IMR-90 (cell line): Measurements from ENCODE around the gene CPED1. TPM values are rescaled to one million over a fixed set of nuclear protein-coding genes. Genes with fewer than 3 reads are reported as not detected.

ENCODE experiments used
- ATAC-seq: fragments of 200-7000 bp; cut with Tn5 transposase; 2 replicates; pipeline ENCODE4 v1.9.1; 2020; ENCODE audit warnings: low read depth, mild to moderate bottlenecking, moderate library complexity
- BruUV-seq: library from RNA; stranded (reverse); fragments of 400-500 nt; replicated peaks from 2 replicates; lab custom pipeline; 2021; lab: Mats Ljungman, UMichigan
- CTCF ChIA-PET: fragments of 300-600 bp; formaldehyde crosslinking; extraction: SDS; loops from one replicate; lab custom pipeline; 2021; ENCODE audit warnings: antibody characterized with exemption; lab: Yijun Ruan, JAX
- POLR2A ChIA-PET: fragments of 300-600 bp; sonication (Branson Sonifier 250); formaldehyde crosslinking; loops from one replicate; lab custom pipeline; 2022; ENCODE audit warnings: antibody characterized with exemption; ENCODE audit not compliant: unreplicated experiment; lab: Charles Lee
- DNase-seq: peaks from one replicate; pipeline ENCODE4 v3.0.0; 2013
- H2AFZ ChIP-seq: replicated peaks from 2 replicates; pipeline ENCODE3; 2013; ENCODE audit warnings: low read length, mild to moderate bottlenecking; ENCODE audit not compliant: poor library complexity
- H2AK5ac ChIP-seq: 2 replicates; pipeline ENCODE4 v1.6.1; 2013; ENCODE audit warnings: low read depth, low read length, inconsistent platforms
- H2AK9ac ChIP-seq: replicated peaks from 2 replicates; pipeline ENCODE3; 2013; ENCODE audit warnings: mild to moderate bottlenecking, low read depth, low read length, moderate library complexity; ENCODE audit not compliant: poor library complexity
- H2BK120ac ChIP-seq: 2 replicates; pipeline ENCODE4 v1.6.1; 2013; ENCODE audit warnings: low read depth, low read length, inconsistent platforms
- H2BK15ac ChIP-seq: 3 replicates; pipeline ENCODE4 v1.6.1; 2013; ENCODE audit warnings: low read depth, low read length, inconsistent platforms
- H2BK20ac ChIP-seq: 2 replicates; pipeline ENCODE4 v1.6.1; 2013; ENCODE audit warnings: low read depth, mild to moderate bottlenecking, inconsistent platforms, low read length, moderate library complexity
- H2BK5ac ChIP-seq: 2 replicates; pipeline ENCODE4 v1.6.1; 2013; ENCODE audit warnings: mild to moderate bottlenecking, low read depth, low read length, inconsistent platforms; ENCODE audit not compliant: poor library complexity, severe bottlenecking
- H3K14ac ChIP-seq: replicated peaks from 2 replicates; pipeline ENCODE4 v1.6.1; 2013; ENCODE audit warnings: low read depth, low read length, inconsistent platforms
- H3K18ac ChIP-seq: 2 replicates; pipeline ENCODE4 v1.6.1; 2013; ENCODE audit warnings: low read depth, low read length, control low read depth
- H3K23ac ChIP-seq: 2 replicates; pipeline ENCODE4 v1.6.1; 2013; ENCODE audit warnings: low read depth, low read length, inconsistent platforms
- H3K27ac ChIP-seq: 2 replicates; pipeline ENCODE4 v1.5.1; 2013; ENCODE audit warnings: mild to moderate bottlenecking, control low read depth, low read length; ENCODE audit not compliant: insufficient read depth
- H3K27me3 ChIP-seq: 2 replicates; pipeline ENCODE4 v1.6.1; 2013; ENCODE audit warnings: low read length; ENCODE audit not compliant: control insufficient read depth, insufficient read depth
- H3K36me3 ChIP-seq: 2 replicates; pipeline ENCODE4 v1.6.1; 2013; ENCODE audit warnings: low read length, mixed read lengths; ENCODE audit not compliant: control insufficient read depth, insufficient read depth
- H3K4ac ChIP-seq: 2 replicates; pipeline ENCODE4 v1.6.1; 2013; ENCODE audit warnings: low read depth, low read length, inconsistent platforms
- H3K4me1 ChIP-seq: 2 replicates; pipeline ENCODE4 v1.6.1; 2013; ENCODE audit warnings: low read length, mixed read lengths; ENCODE audit not compliant: control insufficient read depth, insufficient read depth
- H3K4me2 ChIP-seq: 2 replicates; pipeline ENCODE4 v1.6.1; 2013; ENCODE audit warnings: low read depth, mild to moderate bottlenecking, control low read depth, low read length, moderate library complexity
- H3K4me3 ChIP-seq: 2 replicates; pipeline ENCODE4 v1.5.1; 2013; ENCODE audit warnings: low read depth, mild to moderate bottlenecking, control low read depth, low read length, moderate library complexity; ENCODE audit not compliant: insufficient read depth
- H3K56ac ChIP-seq: 2 replicates; pipeline ENCODE4 v1.6.1; 2013; ENCODE audit warnings: low read length, inconsistent platforms; ENCODE audit not compliant: insufficient read depth; ENCODE audit errors: extremely low read depth
- H3K79me1 ChIP-seq, 2 experiments: 2 replicates each; pipeline ENCODE4 v1.6.1; 2013; ENCODE audit warnings: low read length in 2 of 2, inconsistent platforms in 1 of 2, low read depth in 1 of 2
- H3K9ac ChIP-seq: 2 replicates; pipeline ENCODE4 v1.6.1; 2013; ENCODE audit warnings: low read depth, low read length, control low read depth
- H3K9me1 ChIP-seq: 2 replicates; pipeline ENCODE4 v1.6.1; 2013; ENCODE audit warnings: low read length, inconsistent platforms; ENCODE audit not compliant: insufficient read depth
- H3K9me3 ChIP-seq: 2 replicates; pipeline ENCODE4 v1.6.1; 2013; ENCODE audit warnings: low read length; ENCODE audit not compliant: control insufficient read depth, insufficient read depth
- H4K20me1 ChIP-seq: 2 replicates; pipeline ENCODE4 v1.6.1; 2013; ENCODE audit warnings: low read length, inconsistent platforms; ENCODE audit not compliant: insufficient read depth
- H4K5ac ChIP-seq: 2 replicates; pipeline ENCODE4 v1.6.1; 2013; ENCODE audit warnings: mild to moderate bottlenecking, low read depth, low read length, control low read depth
- H4K8ac ChIP-seq, 2 experiments: 2 replicates each; pipeline ENCODE4 v1.6.1; 2013; ENCODE audit warnings: low read depth in 2 of 2, low read length in 2 of 2, control low read depth in 1 of 2, inconsistent platforms in 1 of 2
- H4K91ac ChIP-seq: 2 replicates; pipeline ENCODE4 v1.6.1; 2013; ENCODE audit warnings: low read depth, low read length, inconsistent platforms; ENCODE audit not compliant: insufficient read depth
- BHLHE40 ChIP-seq: fragments of 150-350 bp; IDR thresholded peaks from 2 replicates; pipeline ENCODE4 v1.6.1; 2016; ENCODE audit warnings: mild to moderate bottlenecking, low read depth, low read length
- CEBPB ChIP-seq: IDR thresholded peaks from 2 replicates; pipeline ENCODE4 v1.6.1; 2012; ENCODE audit warnings: low read depth, low read length, improper control_type of control experiment
- CHD1 ChIP-seq: IDR thresholded peaks from 2 replicates; pipeline ENCODE4 v1.6.1; 2012; ENCODE audit warnings: low read depth, low read length, improper control_type of control experiment
- ELK1 ChIP-seq: fragments of 150-350 bp; IDR thresholded peaks from 2 replicates; pipeline ENCODE4 v1.6.1; 2016; ENCODE audit warnings: low read depth, mild to moderate bottlenecking, low read length, moderate library complexity, borderline replicate concordance
- FOS ChIP-seq: fragments of 150-350 bp; IDR thresholded peaks from 2 replicates; pipeline ENCODE4 v1.6.1; 2016; ENCODE audit warnings: low read depth, low read length
- MAFK ChIP-seq: IDR thresholded peaks from 2 replicates; pipeline ENCODE4 v1.6.1; 2012; ENCODE audit warnings: low read depth, low read length, improper control_type of control experiment
- MAZ ChIP-seq: IDR thresholded peaks from 2 replicates; pipeline ENCODE4 v1.6.1; 2012; ENCODE audit warnings: low read depth, mild to moderate bottlenecking, low read length, improper control_type of control experiment, moderate library complexity, borderline replicate concordance
- MXI1 ChIP-seq: IDR thresholded peaks from 2 replicates; pipeline ENCODE4 v1.6.1; 2012; ENCODE audit warnings: low read depth, mild to moderate bottlenecking, low read length, moderate library complexity, borderline replicate concordance
- NFE2L2 ChIP-seq: fragments of 150-350 bp; IDR thresholded peaks from 2 replicates; pipeline ENCODE4 v1.6.1; 2016; ENCODE audit warnings: low read depth, mild to moderate bottlenecking, low read length
- POLR2A ChIP-seq: IDR thresholded peaks from 2 replicates; pipeline ENCODE4 v1.6.1; 2012; ENCODE audit warnings: mild to moderate bottlenecking, low read depth, low read length
- RAD21 ChIP-seq: IDR thresholded peaks from 2 replicates; pipeline ENCODE4 v1.6.1; 2012; ENCODE audit warnings: low read length, improper control_type of control experiment
- RCOR1 ChIP-seq: IDR thresholded peaks from 2 replicates; pipeline ENCODE4 v1.6.1; 2012; ENCODE audit warnings: mild to moderate bottlenecking, low read length, improper control_type of control experiment; ENCODE audit not compliant: insufficient replicate concordance
- RFX5 ChIP-seq: IDR thresholded peaks from 2 replicates; pipeline ENCODE4 v1.8.0; 2012; ENCODE audit warnings: low read depth, mild to moderate bottlenecking, low read length, moderate library complexity
- SMC3 ChIP-seq: fragments of 150-350 bp; IDR thresholded peaks from 2 replicates; pipeline ENCODE4 v1.6.1; 2016; ENCODE audit warnings: low read depth, mild to moderate bottlenecking, antibody characterized with exemption, low read length, moderate library complexity
- USF2 ChIP-seq: fragments of 150-350 bp; IDR thresholded peaks from 2 replicates; pipeline ENCODE4 v1.6.1; 2017; ENCODE audit warnings: mild to moderate bottlenecking, antibody characterized with exemption, low read length, low read depth
- WGBS, 2 experiments: methylation state at CpG; one replicate each; pipeline versions ENCODE4 v1.1.5 to v1.1.7; 2013; ENCODE audit warnings: missing lambda C conversion rate in 2 of 2; ENCODE audit not compliant: insufficient read length in 1 of 2; ENCODE audit errors: extremely low coverage in 2 of 2; 5-methylcytosine and 5-hydroxymethylcytosine counted together
- dilution Hi-C: fragments of 300-500 bp; cut with HindIII; formaldehyde crosslinking; loops from one replicate; pipeline ENCODE4 v1.14.3; 2018; ENCODE audit warnings: low sequenced_read_pairs; ENCODE audit not compliant: unreplicated experiment
- in situ Hi-C: fragments of 300-500 bp; cut with MboI; formaldehyde crosslinking; loops from 3 replicates; pipeline ENCODE4 v1.14.3; 2019; ENCODE audit warnings: low sequenced_read_pairs, inconsistent platforms, mixed read lengths
- intact Hi-C: fragments of 100-400 bp; cut with micrococcal nuclease; formaldehyde crosslinking; loops from 2 replicates; pipeline ENCODE4 v1.10.0; 2022
- polyA plus RNA-seq, 3 experiments: library from polyadenylated mRNA; depleted of rRNA; stranded (reverse); fragments of >200 nt; gene quantifications; 2 replicates each; pipeline ENCODE4 v1.2.3, GENCODE V29; 2012; ENCODE audit warnings: low replicate concordance in 1 of 3
- total RNA-seq: library from RNA; depleted of rRNA; stranded (reverse); fragments of >200 nt; gene quantifications from 2 replicates; pipeline ENCODE4 v1.2.3, GENCODE V29; 2012
- TF ChIP-seq, protein P1 (sequence below): conservative IDR thresholded peaks from 2 replicates; pipeline ENCODE4 v1.5.1; 2012; ENCODE audit warnings: mild to moderate bottlenecking, low read depth, low read length, improper control_type of control experiment

Gene CPED1
- total and polyA plus RNA-seq, 2 of the 4 experiments (the other 2 are of a cell fraction) = 31.2 to 96.8 TPM

- dilution Hi-C loops = no loop called here
- H3K4ac ChIP-seq = no peak overlapping the region
- no peak overlapping the region for H3K27ac ChIP-seq
- H3K9me1 ChIP-seq = no peaks in the 10 kb centered on the region
- no peak overlapping the region for H2AFZ ChIP-seq
- no peak for ATAC-seq
- H4K91ac ChIP-seq = no peak overlapping the region
- H3K14ac ChIP-seq = no peak overlapping the region
- no peak overlapping the region for H3K9ac ChIP-seq
- no peak overlapping the region for H2BK5ac ChIP-seq
- H2AK5ac ChIP-seq = no peak overlapping the region
- WGBS, 2 experiments = no CpG with 5 or more reads among the region's 3 CpGs
- in situ Hi-C loops = no loop called here
- BruUV-seq = no TSS peak
- H3K36me3 ChIP-seq = peaks cover 6% of the 10 kb centered on the region
- no peak overlapping the region for H2AK9ac ChIP-seq
- H3K18ac ChIP-seq = no peak overlapping the region
- no peak overlapping the region for H4K8ac ChIP-seq
- TF ChIP-seq RFX5 (no peak), RCOR1 (no peak), CHD1 (no peak), MAZ (no peak), SMC3 (no peak), RAD21 (no peak), BHLHE40 (no peak), NFE2L2 (no peak), USF2 (no peak), CEBPB (no peak), POLR2A (no peak), MXI1 (no peak), MAFK (no peak), FOS (no peak), ELK1 (no peak)
- TF ChIP-seq, protein P1, sequence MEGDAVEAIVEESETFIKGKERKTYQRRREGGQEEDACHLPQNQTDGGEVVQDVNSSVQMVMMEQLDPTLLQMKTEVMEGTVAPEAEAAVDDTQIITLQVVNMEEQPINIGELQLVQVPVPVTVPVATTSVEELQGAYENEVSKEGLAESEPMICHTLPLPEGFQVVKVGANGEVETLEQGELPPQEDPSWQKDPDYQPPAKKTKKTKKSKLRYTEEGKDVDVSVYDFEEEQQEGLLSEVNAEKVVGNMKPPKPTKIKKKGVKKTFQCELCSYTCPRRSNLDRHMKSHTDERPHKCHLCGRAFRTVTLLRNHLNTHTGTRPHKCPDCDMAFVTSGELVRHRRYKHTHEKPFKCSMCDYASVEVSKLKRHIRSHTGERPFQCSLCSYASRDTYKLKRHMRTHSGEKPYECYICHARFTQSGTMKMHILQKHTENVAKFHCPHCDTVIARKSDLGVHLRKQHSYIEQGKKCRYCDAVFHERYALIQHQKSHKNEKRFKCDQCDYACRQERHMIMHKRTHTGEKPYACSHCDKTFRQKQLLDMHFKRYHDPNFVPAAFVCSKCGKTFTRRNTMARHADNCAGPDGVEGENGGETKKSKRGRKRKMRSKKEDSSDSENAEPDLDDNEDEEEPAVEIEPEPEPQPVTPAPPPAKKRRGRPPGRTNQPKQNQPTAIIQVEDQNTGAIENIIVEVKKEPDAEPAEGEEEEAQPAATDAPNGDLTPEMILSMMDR = no peak
- H3K56ac ChIP-seq = no peak overlapping the region
- no peak overlapping the region for H2BK120ac ChIP-seq
- H2BK20ac ChIP-seq = no peak overlapping the region
- no peak overlapping the region for H3K23ac ChIP-seq
- peaks cover 2% of the 10 kb centered on the region; the same call in 1 of the 2 replicates for H3K9me3 ChIP-seq
- no peaks in the 10 kb centered on the region for H3K27me3 ChIP-seq
- ChIA-PET CTCF (no interaction called here), POLR2A (no interaction called here)
- H4K5ac ChIP-seq = no peak overlapping the region
- no peaks in the 10 kb centered on the region; the same call in 1 of the 2 replicates for H4K20me1 ChIP-seq
- H3K4me3 ChIP-seq = no peak overlapping the region
- no peak overlapping the region for H3K4me2 ChIP-seq
- H3K79me1 ChIP-seq = peaks cover 0 to 4% of the 10 kb centered on the region in 2 experiments; a peak in 1 of 4 replicates
- no peak for DNase-seq
- no peak overlapping the region for H2BK15ac ChIP-seq
- peaks cover 2% of the 10 kb centered on the region; the same call in 1 of the 2 replicates for H3K4me1 ChIP-seq
- intact Hi-C loops = no loop called here
Observed at GRCh38 chr7:121266307-121266894, 277.9 kb downstream of the CPED1 start.
